Fibroblast of gingiva (primary cell): ENCODE measurements around the gene ITGB5.

Source experiments
- DNase-seq: peaks from one replicate; pipeline ENCODE4 v3.0.0-alpha.2; 2011; ENCODE audit warnings: low read depth

The ITGB5 gene

GRCh38 chr3:124896824-124897526 is 9.8 kb upstream of the ITGB5 start:
- DNase-seq, result no peak

GRCh38 chr3:124895756-124896155 is 8.6 kb upstream of the ITGB5 start:
- no peak for DNase-seq

- DNase-seq, result no peak
These were observed 6.4 kb upstream of the ITGB5 start for GRCh38 chr3:124893526-124893925.

GRCh38 chr3:124890573-124891190 is 3.5 kb upstream of the ITGB5 start:
- DNase-seq, result no peak

GRCh38 chr3:124888482-124889441 is 1.6 kb upstream of the ITGB5 start:
- no peak for DNase-seq

- DNase-seq, result no peak
These were observed 750 bp upstream of the ITGB5 start for GRCh38 chr3:124887932-124888298.

GRCh38 chr3:124886168-124887056 is 753 bp downstream of the ITGB5 start:
- DNase-seq, result peak; percentile 59

GRCh38 chr3:124885466-124886167 is 1.5 kb downstream of the ITGB5 start:
- DNase-seq, result peak; percentile 36

GRCh38 chr3:124884474-124885101 is 2.6 kb downstream of the ITGB5 start:
- DNase-seq, result no peak

- DNase-seq, result no peak
These were observed 3.2 kb downstream of the ITGB5 start for GRCh38 chr3:124883766-124884473.

- no peak for DNase-seq
These were observed 4.1 kb downstream of the ITGB5 start for GRCh38 chr3:124882816-124883747.

- no peak for DNase-seq
These were observed 5.0 kb downstream of the ITGB5 start for GRCh38 chr3:124881976-124882697.

GRCh38 chr3:124879337-124879680 is 7.9 kb downstream of the ITGB5 start:
- no peak for DNase-seq

- peak; percentile 89 for DNase-seq
These were observed 8.4 kb downstream of the ITGB5 start for GRCh38 chr3:124878561-124879336.

- no peak for DNase-seq
These were observed 9.5 kb downstream of the ITGB5 start for GRCh38 chr3:124877674-124878073.

GRCh38 chr3:124876401-124876878 is 10.7 kb downstream of the ITGB5 start:
- no peak for DNase-seq

- DNase-seq, result no peak
These were observed 13.9 kb downstream of the ITGB5 start for GRCh38 chr3:124873226-124873625.
